ENCODE data around the gene SLC35G2.
A peak's percentile ranks its signal among the peaks of the same experiment; 100 is the strongest.
"Not testable (repeated sequence)": the region's sequence is repeated elsewhere in the genome, so short reads cannot be mapped to it uniquely, and the experiment has no call there.

Gene SLC35G2

GRCh38 chr3:136840252-136840651 is 21.3 kb downstream of the SLC35G2 start:
- Histone ChIP-seq H3K4me1 (peaks cover 9% of the 10 kb centered on the region), H3K4me3 (no peak overlapping the region), H3K9me3 (no peaks in the 10 kb centered on the region), H3K36me3 (replicated peaks) (peaks cover 10% of the 10 kb centered on the region), H3K27me3 (ENCODE audit: low read depth) (no peaks in the 10 kb centered on the region)
- in situ Hi-C loops (cut with MboI; ENCODE audit: low sequenced_read_pairs): no loop called here
- DNase-seq (ENCODE audit: low spot score in 2 of 2): no peak

GRCh38 chr3:136842294-136842693 is 23.4 kb downstream of the SLC35G2 start:
- Histone ChIP-seq H3K27me3 (ENCODE audit: low read depth) (no peaks in the 10 kb centered on the region), H3K9me3 (no peaks in the 10 kb centered on the region), H3K36me3 (replicated peaks) (peaks cover 19% of the 10 kb centered on the region), H3K4me3 (no peak overlapping the region), H3K4me1 (peaks cover 9% of the 10 kb centered on the region)
- in situ Hi-C loops (cut with MboI; ENCODE audit: low sequenced_read_pairs): no loop called here
- no peak for DNase-seq (ENCODE audit: low spot score in 2 of 2)

- no peaks in the 10 kb centered on the region for H3K9me3 ChIP-seq
- DNase-seq (ENCODE audit: low spot score in 2 of 2): no peak
- H3K27me3 ChIP-seq (ENCODE audit: low read depth): no peaks in the 10 kb centered on the region
- peaks cover 14% of the 10 kb centered on the region for H3K36me3 ChIP-seq (replicated peaks)
- H3K4me3 ChIP-seq: no peak overlapping the region
- in situ Hi-C loops (cut with MboI; ENCODE audit: low sequenced_read_pairs): no loop called here
- H3K4me1 ChIP-seq: no peaks in the 10 kb centered on the region
Observed at GRCh38 chr3:136844724-136845123, 25.8 kb downstream of the SLC35G2 start.

GRCh38 chr3:136852180-136852579 is 33.3 kb downstream of the SLC35G2 start:
- H3K36me3 ChIP-seq (replicated peaks): peaks cover 13% of the 10 kb centered on the region
- H3K9me3 ChIP-seq: no peaks in the 10 kb centered on the region
- in situ Hi-C loops (cut with MboI; ENCODE audit: low sequenced_read_pairs): no loop called here

GRCh38 chr3:136856665-136857064 is 37.7 kb downstream of the SLC35G2 start:
- no peak overlapping the region for H3K4me3 ChIP-seq
- DNase-seq (ENCODE audit: low spot score in 2 of 2): no peak
- H3K27me3 ChIP-seq (ENCODE audit: low read depth): no peaks in the 10 kb centered on the region
- in situ Hi-C loops (cut with MboI; ENCODE audit: low sequenced_read_pairs): no loop called here
- H3K9me3 ChIP-seq: no peaks in the 10 kb centered on the region
- H3K4me1 ChIP-seq: peaks cover 19% of the 10 kb centered on the region
- H3K36me3 ChIP-seq (replicated peaks): peaks cover 13% of the 10 kb centered on the region

More at GRCh38 chr3:136852180-136852579, 33.3 kb downstream of the SLC35G2 start:
- Histone ChIP-seq H3K4me3 (no peak overlapping the region), H3K27me3 (ENCODE audit: low read depth) (no peaks in the 10 kb centered on the region), H3K4me1 (no peaks in the 10 kb centered on the region)
- no peak for DNase-seq (ENCODE audit: low spot score in 2 of 2)

GRCh38 chr3:136858381-136858780 is 39.5 kb downstream of the SLC35G2 start:
- peaks cover 13% of the 10 kb centered on the region for H3K36me3 ChIP-seq (replicated peaks)
- H3K9me3 ChIP-seq: no peaks in the 10 kb centered on the region
- no peak overlapping the region for H3K4me3 ChIP-seq
- H3K27me3 ChIP-seq (ENCODE audit: low read depth): no peaks in the 10 kb centered on the region
- H3K4me1 ChIP-seq: peaks cover 20% of the 10 kb centered on the region
- no peak for DNase-seq (ENCODE audit: low spot score in 2 of 2)
- in situ Hi-C loops (cut with MboI; ENCODE audit: low sequenced_read_pairs): no loop called here

- no peaks in the 10 kb centered on the region for H3K9me3 ChIP-seq
- no peaks in the 10 kb centered on the region for H3K27me3 ChIP-seq (ENCODE audit: low read depth)
- DNase-seq (ENCODE audit: low spot score in 2 of 2): peak; percentile 46 to 48
- in situ Hi-C loops (cut with MboI; ENCODE audit: low sequenced_read_pairs): no loop called here
- H3K36me3 ChIP-seq (replicated peaks): peaks cover 6% of the 10 kb centered on the region
- H3K4me3 ChIP-seq: peak overlapping the region; percentile 95
- H3K4me1 ChIP-seq: peaks cover 23% of the 10 kb centered on the region
Observed at GRCh38 chr3:136860541-136860940, 41.6 kb downstream of the SLC35G2 start.

GRCh38 chr3:136861890-136862616 is 43.1 kb downstream of the SLC35G2 start, which contains the start of gene NCK1:
Gene NCK1, plus strand, starts transcription at chr3:136862208. Its CDS starts 65,794 bp downstream, at chr3:136928002.
- Histone ChIP-seq H3K4me3 (peak within 1 kb of the TSS; percentile 95), H3K4me1 (peaks cover 23% of the 10 kb centered on the region), H3K27me3 (ENCODE audit: low read depth) (no peaks in the 10 kb centered on the region), H3K36me3 (replicated peaks) (no peaks in the 10 kb centered on the region; the same call in 1 of the 2 replicates), H3K9me3 (no peaks in the 10 kb centered on the region)
- peak; percentile 96 to 99 for DNase-seq (ENCODE audit: low spot score in 2 of 2)
- in situ Hi-C loops (cut with MboI; ENCODE audit: low sequenced_read_pairs): no loop called here

GRCh38 chr3:136862617-136863322 is 43.8 kb downstream of the SLC35G2 start:
- peak; percentile 50 to 77 for DNase-seq (ENCODE audit: low spot score in 2 of 2)
- in situ Hi-C loops (cut with MboI; ENCODE audit: low sequenced_read_pairs): no loop called here
- Histone ChIP-seq H3K27me3 (ENCODE audit: low read depth) (no peaks in the 10 kb centered on the region), H3K4me3 (peak overlapping the region; percentile 95), H3K36me3 (replicated peaks) (0 out of 2 replicates have a peak, but pooled peaks cover 2% of the 10 kb centered on the region), H3K4me1 (peaks cover 23% of the 10 kb centered on the region), H3K9me3 (no peaks in the 10 kb centered on the region)

- Histone ChIP-seq H3K4me1 (peaks cover 9% of the 10 kb centered on the region), H3K4me3 (no peak overlapping the region), H3K9me3 (no peaks in the 10 kb centered on the region), H3K36me3 (replicated peaks) (peaks cover 10% of the 10 kb centered on the region), H3K27me3 (ENCODE audit: low read depth) (no peaks in the 10 kb centered on the region)
- in situ Hi-C loops (cut with MboI; ENCODE audit: low sequenced_read_pairs): no loop called here
- no peak for DNase-seq (ENCODE audit: low spot score in 2 of 2)
Observed at GRCh38 chr3:136869282-136869681, 50.4 kb downstream of the SLC35G2 start.

- H3K27me3 ChIP-seq (ENCODE audit: low read depth); H3K4me3 ChIP-seq; in situ Hi-C loops (cut with MboI; ENCODE audit: low sequenced_read_pairs); H3K9me3 ChIP-seq; H3K36me3 ChIP-seq (replicated peaks); H3K4me1 ChIP-seq: not testable (repeated sequence)
- DNase-seq (ENCODE audit: low spot score in 2 of 2): peak in 1 of 2 experiments; percentile 48
Observed at GRCh38 chr3:136872258-136872657, 53.3 kb downstream of the SLC35G2 start.

GRCh38 chr3:136879510-136879909 is 60.6 kb downstream of the SLC35G2 start:
- DNase-seq (ENCODE audit: low spot score in 2 of 2); in situ Hi-C loops (cut with MboI; ENCODE audit: low sequenced_read_pairs); H3K4me1 ChIP-seq; H3K9me3 ChIP-seq; H3K36me3 ChIP-seq (replicated peaks); H3K27me3 ChIP-seq (ENCODE audit: low read depth); H3K4me3 ChIP-seq: not testable (repeated sequence)

GRCh38 chr3:136882571-136882970 is 63.6 kb downstream of the SLC35G2 start:
- Histone ChIP-seq H3K4me1 (no peaks in the 10 kb centered on the region; the same call in 1 of the 2 replicates), H3K27me3 (ENCODE audit: low read depth) (no peaks in the 10 kb centered on the region), H3K36me3 (replicated peaks) (no peaks in the 10 kb centered on the region), H3K9me3 (no peaks in the 10 kb centered on the region), H3K4me3 (no peak overlapping the region)
- in situ Hi-C loops (cut with MboI; ENCODE audit: low sequenced_read_pairs): no loop called here
- no peak for DNase-seq (ENCODE audit: low spot score in 2 of 2)
